ENCODE results near the gene PRPF6. TPM values are rescaled to one million over a fixed set of nuclear protein-coding genes. Genes with fewer than 3 reads are reported as not detected.

PRPF6 gene
- polyA plus RNA-seq, 1 donor from 2014 or later: 91.9 TPM

GRCh38 chr20:64065974-64066343 lies 85.0 kb downstream of the PRPF6 start:
- Histone ChIP-seq H3K9ac (ENCODE audit: low read length) (no peak overlapping the region), H3K9me2 (ENCODE audit: insufficient read depth, low read length) (no peaks in the 10 kb centered on the region), H4K20me1 (ENCODE audit: insufficient read depth) (no peaks in the 10 kb centered on the region), H3K4me2 (ENCODE audit: low read length) (no peak overlapping the region), H3K27me3 (ENCODE audit: insufficient read depth, low read depth, low read length) (no peaks in the 10 kb centered on the region), H3K79me2 (replicated peaks; ENCODE audit: insufficient read depth, low read length) (peaks cover 7% of the 10 kb centered on the region), H3F3A (ENCODE audit: insufficient read depth, low read length, poor library complexity, severe bottlenecking) (no peaks in the 10 kb centered on the region), H3K9me3 (ENCODE audit: low read length) (no peaks in the 10 kb centered on the region), H3K36me3 (ENCODE audit: insufficient read depth, low read length) (no peaks in the 10 kb centered on the region), H3K4me3 (ENCODE audit: low read length) (no peak overlapping the region), H3K27ac (ENCODE audit: low read length) (no peak overlapping the region), H2AFZ (ENCODE audit: low read depth, low read length) (no peak overlapping the region)
- TF ChIP-seq EP300 (conservative IDR thresholded peaks at IDR 0.05; ENCODE audit: poor library complexity, severe bottlenecking): no peak
- no peak for TF ChIP-seq POLR2AphosphoS5 (IDR thresholded peaks at IDR 0.05)
- TF ChIP-seq REST (IDR thresholded peaks at IDR 0.05; ENCODE audit: borderline replicate concordance): no peak
- TF ChIP-seq, protein P1, sequence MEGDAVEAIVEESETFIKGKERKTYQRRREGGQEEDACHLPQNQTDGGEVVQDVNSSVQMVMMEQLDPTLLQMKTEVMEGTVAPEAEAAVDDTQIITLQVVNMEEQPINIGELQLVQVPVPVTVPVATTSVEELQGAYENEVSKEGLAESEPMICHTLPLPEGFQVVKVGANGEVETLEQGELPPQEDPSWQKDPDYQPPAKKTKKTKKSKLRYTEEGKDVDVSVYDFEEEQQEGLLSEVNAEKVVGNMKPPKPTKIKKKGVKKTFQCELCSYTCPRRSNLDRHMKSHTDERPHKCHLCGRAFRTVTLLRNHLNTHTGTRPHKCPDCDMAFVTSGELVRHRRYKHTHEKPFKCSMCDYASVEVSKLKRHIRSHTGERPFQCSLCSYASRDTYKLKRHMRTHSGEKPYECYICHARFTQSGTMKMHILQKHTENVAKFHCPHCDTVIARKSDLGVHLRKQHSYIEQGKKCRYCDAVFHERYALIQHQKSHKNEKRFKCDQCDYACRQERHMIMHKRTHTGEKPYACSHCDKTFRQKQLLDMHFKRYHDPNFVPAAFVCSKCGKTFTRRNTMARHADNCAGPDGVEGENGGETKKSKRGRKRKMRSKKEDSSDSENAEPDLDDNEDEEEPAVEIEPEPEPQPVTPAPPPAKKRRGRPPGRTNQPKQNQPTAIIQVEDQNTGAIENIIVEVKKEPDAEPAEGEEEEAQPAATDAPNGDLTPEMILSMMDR (IDR thresholded peaks at IDR 0.05; ENCODE audit: poor library complexity, severe bottlenecking): no peak
- TF ChIP-seq RAD21 (conservative IDR thresholded peaks at IDR 0.05): no peak
- TF ChIP-seq EZH2 (IDR thresholded peaks at IDR 0.05; ENCODE audit: borderline replicate concordance, insufficient read depth, low read length, poor library complexity, severe bottlenecking): no peak
- no peak for TF ChIP-seq SMC3 (conservative IDR thresholded peaks at IDR 0.05; ENCODE audit: poor library complexity)
- TF ChIP-seq TAF1 (IDR thresholded peaks at IDR 0.05; ENCODE audit: low read depth): no peak
- no peak for TF ChIP-seq MXI1 (conservative IDR thresholded peaks at IDR 0.05; ENCODE audit: poor library complexity, severe bottlenecking)

DNA sequence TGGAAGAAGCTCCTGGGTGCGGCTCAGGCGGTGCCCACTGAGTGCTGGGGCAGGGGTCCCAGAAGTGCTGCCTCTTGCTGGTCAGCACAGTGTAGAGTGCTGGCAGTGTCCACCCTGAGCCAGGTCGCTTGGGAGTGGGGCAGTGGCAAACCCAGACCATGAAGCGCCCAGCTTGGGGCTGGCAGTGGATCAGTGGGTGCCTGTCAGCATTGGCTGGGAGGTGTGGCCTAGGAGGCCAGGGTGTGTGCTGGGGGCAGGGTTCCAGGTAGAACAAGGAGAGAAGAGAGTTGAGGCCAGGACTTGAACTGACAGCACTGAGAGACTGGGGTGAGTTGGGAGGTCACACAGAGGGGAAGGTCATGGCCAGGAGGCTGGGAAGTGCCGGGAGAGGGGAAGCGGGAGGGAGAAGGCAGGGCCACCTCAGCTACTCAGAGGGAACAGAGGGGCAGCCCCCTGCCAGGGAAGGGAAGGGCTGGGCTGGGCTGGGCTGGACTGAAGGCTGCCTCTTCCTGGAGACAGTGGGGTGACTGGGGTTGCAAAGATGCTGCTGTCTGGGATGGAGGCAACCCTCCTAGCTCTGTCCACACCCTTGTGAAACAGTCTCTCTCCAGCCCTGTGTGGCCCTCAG lies 86.2 kb downstream of the PRPF6 start:
- H3K79me2 ChIP-seq (replicated peaks; ENCODE audit: insufficient read depth, low read length): peaks cover 7% of the 10 kb centered on the region
- no peak overlapping the region for H2AFZ ChIP-seq (ENCODE audit: low read depth, low read length)
- TF ChIP-seq EP300 (conservative IDR thresholded peaks at IDR 0.05; ENCODE audit: poor library complexity, severe bottlenecking): no peak
- TF ChIP-seq, protein P1 (IDR thresholded peaks at IDR 0.05; ENCODE audit: poor library complexity, severe bottlenecking): no peak
- no peak for TF ChIP-seq REST (IDR thresholded peaks at IDR 0.05; ENCODE audit: borderline replicate concordance)
- TF ChIP-seq POLR2AphosphoS5 (IDR thresholded peaks at IDR 0.05): no peak
- no peak for TF ChIP-seq TAF1 (IDR thresholded peaks at IDR 0.05; ENCODE audit: low read depth)
- TF ChIP-seq EZH2 (IDR thresholded peaks at IDR 0.05; ENCODE audit: borderline replicate concordance, insufficient read depth, low read length, poor library complexity, severe bottlenecking): no peak
- no peak for TF ChIP-seq SMC3 (conservative IDR thresholded peaks at IDR 0.05; ENCODE audit: poor library complexity)
- TF ChIP-seq MXI1 (conservative IDR thresholded peaks at IDR 0.05; ENCODE audit: poor library complexity, severe bottlenecking): no peak
- TF ChIP-seq RAD21 (conservative IDR thresholded peaks at IDR 0.05): no peak
- H3K36me3 ChIP-seq (ENCODE audit: insufficient read depth, low read length): no peaks in the 10 kb centered on the region
- no peaks in the 10 kb centered on the region for H3K27me3 ChIP-seq (ENCODE audit: insufficient read depth, low read depth, low read length)
- H3K9me2 ChIP-seq (ENCODE audit: insufficient read depth, low read length): no peaks in the 10 kb centered on the region
- H3K4me3 ChIP-seq (ENCODE audit: low read length): no peak overlapping the region
- no peaks in the 10 kb centered on the region for H4K20me1 ChIP-seq (ENCODE audit: insufficient read depth)
- no peak overlapping the region for H3K9ac ChIP-seq (ENCODE audit: low read length)
- no peaks in the 10 kb centered on the region for H3F3A ChIP-seq (ENCODE audit: insufficient read depth, low read length, poor library complexity, severe bottlenecking)
- no peak overlapping the region for H3K27ac ChIP-seq (ENCODE audit: low read length)
- H3K9me3 ChIP-seq (ENCODE audit: low read length): no peaks in the 10 kb centered on the region
- no peak overlapping the region for H3K4me2 ChIP-seq (ENCODE audit: low read length)
